GM12874 (cell line): ENCODE measurements around the gene OPHN1.
A peak's percentile ranks its signal among the peaks of the same experiment; 100 is the strongest.

ENCODE experiments used
- TF ChIP-seq, protein P1 (sequence below): IDR thresholded peaks from 2 replicates; pipeline ENCODE4 v1.5.1; 2011; ENCODE audit warnings: low read depth, mild to moderate bottlenecking, control low read depth, low read length, moderate library complexity; ENCODE audit not compliant: insufficient read depth

Gene OPHN1

DNA sequence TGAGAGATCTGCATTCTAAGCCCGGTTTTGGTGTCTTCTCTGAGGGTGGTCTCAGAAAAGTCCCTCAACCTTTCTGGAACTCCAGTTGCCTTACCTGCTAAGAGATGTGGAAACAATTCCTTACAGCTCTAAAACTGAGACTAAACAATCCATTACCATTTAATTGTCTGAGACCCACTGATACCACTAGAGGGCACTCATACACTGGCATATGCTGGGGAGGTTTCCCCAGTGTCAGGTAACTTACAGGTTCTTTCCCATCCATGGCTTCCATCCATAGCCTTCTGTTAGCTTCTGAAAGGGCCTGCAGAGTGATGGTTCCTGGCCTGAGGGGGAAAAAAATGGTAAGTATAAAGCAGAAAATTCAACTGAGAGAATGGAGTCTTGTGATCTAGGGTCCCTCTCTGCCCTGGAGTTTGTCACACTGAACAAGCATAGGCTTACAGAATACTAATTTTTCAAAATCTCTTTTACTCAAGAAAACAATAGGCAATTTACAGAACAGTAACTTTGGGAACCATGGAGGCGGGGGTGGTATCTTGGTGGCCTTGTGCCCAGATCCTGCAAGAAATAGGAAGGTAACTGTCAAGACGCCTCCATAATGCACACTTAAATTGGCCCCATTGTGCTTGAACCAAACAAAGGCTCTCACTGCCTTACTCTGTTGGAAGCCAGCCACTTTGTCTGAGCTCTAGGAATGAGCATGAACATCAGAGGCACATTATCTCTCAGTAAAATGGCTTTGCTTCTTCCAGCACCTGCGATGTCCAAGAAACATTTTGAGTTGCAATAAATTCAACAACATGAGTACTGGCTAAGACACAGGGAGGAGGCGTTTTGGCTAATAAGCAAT, 236.1 kb downstream of the OPHN1 start:
- TF ChIP-seq, protein P1, sequence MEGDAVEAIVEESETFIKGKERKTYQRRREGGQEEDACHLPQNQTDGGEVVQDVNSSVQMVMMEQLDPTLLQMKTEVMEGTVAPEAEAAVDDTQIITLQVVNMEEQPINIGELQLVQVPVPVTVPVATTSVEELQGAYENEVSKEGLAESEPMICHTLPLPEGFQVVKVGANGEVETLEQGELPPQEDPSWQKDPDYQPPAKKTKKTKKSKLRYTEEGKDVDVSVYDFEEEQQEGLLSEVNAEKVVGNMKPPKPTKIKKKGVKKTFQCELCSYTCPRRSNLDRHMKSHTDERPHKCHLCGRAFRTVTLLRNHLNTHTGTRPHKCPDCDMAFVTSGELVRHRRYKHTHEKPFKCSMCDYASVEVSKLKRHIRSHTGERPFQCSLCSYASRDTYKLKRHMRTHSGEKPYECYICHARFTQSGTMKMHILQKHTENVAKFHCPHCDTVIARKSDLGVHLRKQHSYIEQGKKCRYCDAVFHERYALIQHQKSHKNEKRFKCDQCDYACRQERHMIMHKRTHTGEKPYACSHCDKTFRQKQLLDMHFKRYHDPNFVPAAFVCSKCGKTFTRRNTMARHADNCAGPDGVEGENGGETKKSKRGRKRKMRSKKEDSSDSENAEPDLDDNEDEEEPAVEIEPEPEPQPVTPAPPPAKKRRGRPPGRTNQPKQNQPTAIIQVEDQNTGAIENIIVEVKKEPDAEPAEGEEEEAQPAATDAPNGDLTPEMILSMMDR = peak; percentile 40; the same call in 1 of the 2 replicates

DNA sequence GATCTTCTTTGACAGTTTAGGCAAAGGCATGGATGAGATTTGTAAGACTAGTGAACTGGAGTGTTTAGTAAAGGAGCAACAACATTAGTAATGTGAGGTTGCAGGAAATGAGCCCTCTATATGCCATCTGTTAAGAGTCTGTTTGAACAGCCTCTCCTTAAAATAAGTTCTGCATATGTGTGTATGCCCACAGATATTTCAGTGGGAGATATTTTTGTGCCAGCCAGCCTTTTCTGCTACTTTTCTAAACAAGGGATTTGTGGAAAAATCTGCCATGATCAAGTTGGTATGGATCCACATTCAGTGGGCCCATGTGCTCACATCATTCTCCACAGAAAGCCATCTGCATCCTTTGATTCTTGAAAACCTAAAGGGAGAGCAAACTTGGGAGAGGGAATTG, 237.7 kb downstream of the OPHN1 start:
- TF ChIP-seq, protein P1 = no peak

- TF ChIP-seq, protein P1 = no peak
Observed at GRCh38 chrX:68193786-68194185, 239.5 kb downstream of the OPHN1 start.

- TF ChIP-seq, protein P1 = no peak
Observed at GRCh38 chrX:68193234-68193633, 240.1 kb downstream of the OPHN1 start.

DNA sequence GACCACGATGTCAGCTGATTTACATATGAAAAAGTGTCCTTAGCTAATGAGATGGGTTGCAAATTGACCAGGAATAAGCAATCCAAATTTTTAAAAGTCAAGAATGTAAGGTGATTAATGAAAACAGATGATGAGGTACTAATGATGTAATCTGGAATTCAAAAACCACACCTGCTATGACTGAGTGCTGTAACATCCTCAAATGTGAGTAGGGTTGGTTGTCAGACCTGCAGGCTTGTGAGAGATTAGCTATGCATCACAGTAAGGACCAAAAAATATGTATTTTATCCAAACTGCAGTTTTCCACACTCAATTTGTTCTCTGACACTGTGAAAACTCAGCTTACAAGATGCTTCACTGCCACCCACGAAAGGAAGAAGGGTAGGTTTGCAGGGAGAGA, 242.5 kb downstream of the OPHN1 start:
- TF ChIP-seq, protein P1 = no peak

GRCh38 chrX:68186552-68187262, 246.6 kb downstream of the OPHN1 start:
- TF ChIP-seq, protein P1 = no peak

- TF ChIP-seq, protein P1 = no peak
Observed at GRCh38 chrX:68185161-68185560, 248.1 kb downstream of the OPHN1 start.
